Lower leg skin (tissue), 3 donors: ENCODE measurements around the gene KCNJ3.

ENCODE experiments used
- CTCF ChIP-seq, 3 donors: fragments of 450-650 bp; IDR thresholded peaks; one replicate each; pipeline ENCODE4 v1.5.1; 2016; ENCODE audit warnings: antibody characterized with exemption in 3 of 3, mild to moderate bottlenecking in 3 of 3, moderate library complexity in 2 of 3
- POLR2A ChIP-seq, 2 donors: fragments of 450-650 bp; IDR thresholded peaks; one replicate each; pipeline ENCODE4 v1.6.1; 2016 to 2017; ENCODE audit warnings: antibody characterized with exemption in 2 of 2, mild to moderate bottlenecking in 1 of 2, moderate library complexity in 1 of 2

GRCh38 chr2:154655499-154655898 lies 43.0 kb upstream of the KCNJ3 start:
- TF ChIP-seq CTCF (IDR thresholded peaks at IDR 0.05) (no peak), POLR2A (IDR thresholded peaks at IDR 0.05) (no peak)
